ENCODE measurements around the gene STX4. TPM values are rescaled to one million over a fixed set of nuclear protein-coding genes. Genes with fewer than 3 reads are reported as not detected.

The STX4 gene
- total RNA-seq, 1 donor from 2014 or later, result 6.6 TPM

GRCh38 chr16:31087971-31088370, 54.6 kb downstream of the STX4 start:
- Mint-ChIP-seq H3K4me1 (peaks cover 5% of the 10 kb centered on the region), H3K9me3 (no peaks in the 10 kb centered on the region), H3K27me3 (ENCODE audit: insufficient read depth, low read depth) (peaks cover 5% of the 10 kb centered on the region), H3K27ac (no peak overlapping the region), H3K36me3 (peaks cover 7% of the 10 kb centered on the region), H3K4me3 (no peak overlapping the region)
- peaks cover 36% of the 10 kb centered on the region for H4K20me1 ChIP-seq (ENCODE audit: low read depth)
- TF ChIP-seq CTCF (IDR thresholded peaks at IDR 0.05) (no peak), EZH2 (IDR thresholded peaks at IDR 0.05) (no peak)
- no peak overlapping the region for H3K9ac ChIP-seq
- no peak overlapping the region for H3K4me3 ChIP-seq
- H3K79me2 ChIP-seq (ENCODE audit: low read depth), result peaks cover 18% of the 10 kb centered on the region
- no peaks in the 10 kb centered on the region for H3K36me3 ChIP-seq
- no peak overlapping the region for H3K27ac ChIP-seq
- H3K4me1 ChIP-seq, result peaks cover 3% of the 10 kb centered on the region
- no peaks in the 10 kb centered on the region for H3K27me3 ChIP-seq
- H3F3A ChIP-seq (ENCODE audit: low read depth), result peaks cover 3% of the 10 kb centered on the region
- no peaks in the 10 kb centered on the region for H3K9me3 ChIP-seq (ENCODE audit: low read depth)
- no peak for DNase-seq (ENCODE audit: low spot score)
- no peak overlapping the region for H3K4me2 ChIP-seq
- H2AFZ ChIP-seq (replicated peaks), result no peak overlapping the region

- no peak within 1 kb of the TSS for H3K4me3 Mint-ChIP-seq
- Histone ChIP-seq H2AFZ (replicated peaks) (no peak within 1 kb of the TSS), H3K27me3 (no peaks in the 10 kb centered on the region), H3F3A (ENCODE audit: low read depth) (peaks cover 4% of the 10 kb centered on the region), H3K4me2 (no peak within 1 kb of the TSS), H3K36me3 (no peaks in the 10 kb centered on the region), H3K27ac (no peak within 1 kb of the TSS), H3K4me3 (no peak within 1 kb of the TSS), H3K79me2 (ENCODE audit: low read depth) (peaks cover 22% of the 10 kb centered on the region), H3K9ac (no peak within 1 kb of the TSS), H3K4me1 (peaks cover 3% of the 10 kb centered on the region), H3K9me3 (ENCODE audit: low read depth) (no peaks in the 10 kb centered on the region), H4K20me1 (ENCODE audit: low read depth) (peaks cover 40% of the 10 kb centered on the region)
- no peak within 1 kb of the TSS for H3K27ac Mint-ChIP-seq
- no peaks in the 10 kb centered on the region for H3K9me3 Mint-ChIP-seq
- no peak for DNase-seq (ENCODE audit: low spot score)
- peaks cover 5% of the 10 kb centered on the region for H3K4me1 Mint-ChIP-seq
- TF ChIP-seq CTCF (IDR thresholded peaks at IDR 0.05) (no peak), EZH2phosphoT487 (IDR thresholded peaks at IDR 0.05) (no peak)
- peaks cover 5% of the 10 kb centered on the region for H3K27me3 Mint-ChIP-seq (ENCODE audit: insufficient read depth, low read depth)
- H3K36me3 Mint-ChIP-seq, result peaks cover 5% of the 10 kb centered on the region
Measured at GRCh38 chr16:31088459-31089183, 55.3 kb downstream of the STX4 start, which contains the start of gene PRSS53. Gene PRSS53 (minus strand): TSS chr16:31088943. CDS start chr16:31088809, 134 bp downstream.

GRCh38 chr16:31089199-31089598, 55.8 kb downstream of the STX4 start:
- Mint-ChIP-seq H3K27ac (no peak overlapping the region), H3K27me3 (ENCODE audit: insufficient read depth, low read depth) (peaks cover 8% of the 10 kb centered on the region), H3K4me1 (peaks cover 8% of the 10 kb centered on the region), H3K36me3 (peaks cover 5% of the 10 kb centered on the region), H3K4me3 (no peak overlapping the region), H3K9me3 (no peaks in the 10 kb centered on the region)
- Histone ChIP-seq H3K27me3 (no peaks in the 10 kb centered on the region), H3K9me3 (ENCODE audit: low read depth) (no peaks in the 10 kb centered on the region), H3K4me2 (no peak overlapping the region), H3K4me1 (peaks cover 3% of the 10 kb centered on the region), H3F3A (ENCODE audit: low read depth) (peaks cover 9% of the 10 kb centered on the region), H3K27ac (no peak overlapping the region), H4K20me1 (ENCODE audit: low read depth) (peaks cover 40% of the 10 kb centered on the region), H3K4me3 (no peak overlapping the region), H2AFZ (replicated peaks) (no peak overlapping the region), H3K79me2 (ENCODE audit: low read depth) (peaks cover 22% of the 10 kb centered on the region), H3K9ac (no peak overlapping the region), H3K36me3 (no peaks in the 10 kb centered on the region)
- no peak for DNase-seq (ENCODE audit: low spot score)
- TF ChIP-seq EZH2 (IDR thresholded peaks at IDR 0.05), result no peak
- TF ChIP-seq CTCF (IDR thresholded peaks at IDR 0.05), result no peak
- TF ChIP-seq EZH2phosphoT487 (IDR thresholded peaks at IDR 0.05), result no peak

Other genes starting within 250 kb of the STX4 start
- 13.7 and 24.5 TPM in 2 replicates for gene ZNF629, start 246.4 kb upstream of the STX4 start, total RNA-seq (ENCODE audit: low replicate concordance)
- 18.3 and 32.1 TPM in 2 replicates for gene BCL7C, start 139.5 kb upstream of the STX4 start, total RNA-seq (ENCODE audit: low replicate concordance)
- 0.39 and 1.5 TPM in 2 replicates for gene CTF1, start 136.9 kb upstream of the STX4 start, total RNA-seq (ENCODE audit: low replicate concordance)
- gene FBXL19, start 110.0 kb upstream of the STX4 start, total RNA-seq (ENCODE audit: low replicate concordance), result 9.2 and 76.7 TPM in 2 replicates
- 10.2 and 20.1 TPM in 2 replicates for gene ORAI3, start 84.5 kb upstream of the STX4 start, total RNA-seq (ENCODE audit: low replicate concordance)
- 3.2 and 5.8 TPM in 2 replicates for gene SETD1A, start 75.8 kb upstream of the STX4 start, total RNA-seq (ENCODE audit: low replicate concordance)
- gene HSD3B7, start 48.4 kb upstream of the STX4 start, total RNA-seq (ENCODE audit: low replicate concordance), result 1.4 and 2.9 TPM in 2 replicates
- gene STX1B, start 22.9 kb upstream of the STX4 start, total RNA-seq (ENCODE audit: low replicate concordance), result 6.6 and 7.3 TPM in 2 replicates
- 3.7 and 14.7 TPM in 2 replicates for gene ZNF668, start 40.7 kb downstream of the STX4 start, total RNA-seq (ENCODE audit: low replicate concordance)
- gene ZNF646, start 40.9 kb downstream of the STX4 start, total RNA-seq (ENCODE audit: low replicate concordance), result 7.5 and 31.2 TPM in 2 replicates
- 2.3 and 7.7 TPM in 2 replicates for gene PRSS53, start 55.4 kb downstream of the STX4 start, total RNA-seq (ENCODE audit: low replicate concordance)
- 95.9 and 137 TPM in 2 replicates for gene VKORC1, start 61.2 kb downstream of the STX4 start, total RNA-seq (ENCODE audit: low replicate concordance)
- 19.8 and 38.1 TPM in 2 replicates for gene BCKDK, start 74.8 kb downstream of the STX4 start, total RNA-seq (ENCODE audit: low replicate concordance)
- 59.7 and 71.7 TPM in 2 replicates for gene KAT8, start 84.1 kb downstream of the STX4 start, total RNA-seq (ENCODE audit: low replicate concordance)
- gene PRSS8, start 102.2 kb downstream of the STX4 start, total RNA-seq (ENCODE audit: low replicate concordance), result 2.7 and 17.6 TPM in 2 replicates
- 0.30 and 0.68 TPM in 2 replicates for gene PRSS36, start 116.5 kb downstream of the STX4 start, total RNA-seq (ENCODE audit: low replicate concordance)
- 81.7 and 127 TPM in 2 replicates for gene FUS, start 146.6 kb downstream of the STX4 start, total RNA-seq (ENCODE audit: low replicate concordance)
- gene PYCARD, start 169.2 kb downstream of the STX4 start, total RNA-seq (ENCODE audit: low replicate concordance), result 0.81 TPM in 1 of 2 replicates, not detected in the other
- gene TRIM72, start 180.6 kb downstream of the STX4 start, total RNA-seq (ENCODE audit: low replicate concordance), result 0.07 TPM in 1 of 2 replicates, not detected in the other
- gene PYDC1, start 183.6 kb downstream of the STX4 start, total RNA-seq (ENCODE audit: low replicate concordance), result not detected in 2 replicates
- not detected in 2 replicates for gene ITGAM, start 226.4 kb downstream of the STX4 start, total RNA-seq (ENCODE audit: low replicate concordance)